ENCODE data around the gene FNIP1. TPM values are rescaled to one million over a fixed set of nuclear protein-coding genes. Genes with fewer than 3 reads are reported as not detected.

FNIP1 gene
- total and polyA plus RNA-seq, 2 of the 13 experiments (the other 11 are each of a cell fraction or from before 2014, with no cell fraction given), result 10.9 to 29.3 TPM

DNA sequence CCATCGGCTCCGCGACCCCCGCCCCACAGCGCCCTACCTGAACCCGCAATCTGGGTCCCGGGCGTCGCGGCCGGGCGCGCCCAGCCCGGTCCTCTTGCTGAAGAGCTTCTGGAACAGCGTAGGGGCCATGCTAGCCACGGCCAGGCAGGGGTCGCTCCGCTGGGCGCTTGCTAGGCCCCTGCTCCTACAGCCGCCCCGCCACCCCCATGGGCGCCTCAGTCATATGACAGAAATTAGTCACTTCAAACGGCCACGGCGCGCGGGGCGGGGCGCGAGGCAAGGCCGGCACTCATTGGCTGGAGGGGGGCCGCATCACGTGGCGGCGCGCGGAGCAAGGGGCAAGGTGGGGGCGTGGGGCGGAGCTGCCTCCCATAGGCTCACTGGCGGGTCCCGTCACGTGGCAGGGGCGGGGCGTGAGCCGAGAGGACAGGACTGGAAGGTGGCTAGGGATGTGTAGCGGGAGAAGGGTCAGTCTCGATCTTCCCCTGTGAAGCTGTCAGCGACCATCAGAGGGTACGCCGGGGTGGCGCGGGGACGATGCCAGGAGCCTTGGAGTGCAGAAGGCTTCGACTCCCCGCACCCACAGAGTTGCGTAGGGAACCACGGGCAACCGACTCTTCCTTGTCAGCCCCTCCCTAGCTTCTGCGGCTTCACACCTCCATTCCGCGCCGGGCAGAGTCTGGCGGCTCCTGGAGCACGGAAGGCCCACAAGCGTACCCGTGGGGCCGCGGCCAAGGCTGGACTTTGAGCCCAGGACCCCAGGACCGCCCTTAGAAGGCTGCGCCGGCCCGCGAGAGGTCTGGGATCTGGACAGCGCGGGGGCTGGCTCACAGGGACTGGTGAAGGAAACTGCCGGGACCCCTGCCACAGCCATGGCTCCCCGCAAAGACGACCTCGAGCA lies at the start of gene FNIP1 (continued):
- TF ChIP-seq PHF5A (CRISPR knock-in tag; IDR thresholded peaks at IDR 0.05; ENCODE audit: low read depth, unreplicated experiment) (peak; percentile 78), HNRNPLL (IDR thresholded peaks at IDR 0.05; ENCODE audit: low read depth, low read length, poor library complexity, severe bottlenecking) (peak; percentile 62), NCOR1 (IDR thresholded peaks at IDR 0.05; ENCODE audit: borderline replicate concordance, low read length) (peak; percentile 59; the same call in 1 of the 2 replicates), NR2F1 (CRISPR knock-in tag; IDR thresholded peaks at IDR 0.05) (peak in 1 of 2 experiments; percentile 43; a peak in 2 of 4 replicates), FOXO1 (CRISPR knock-in tag; IDR thresholded peaks at IDR 0.05) (no peak), GPN1 (CRISPR knock-in tag; IDR thresholded peaks at IDR 0.05; ENCODE audit: borderline replicate concordance) (no peak), SALL1 (CRISPR knock-in tag; IDR thresholded peaks at IDR 0.05) (peak; percentile 93), KDM5A (IDR thresholded peaks at IDR 0.05; ENCODE audit: borderline replicate concordance, low read length) (0 out of 2 replicates have a peak, but pooled peaks have one; percentile 10), ZNF672 (CRISPR knock-in tag; IDR thresholded peaks at IDR 0.05) (no peak), ZNF333 (CRISPR knock-in tag; IDR thresholded peaks at IDR 0.05; ENCODE audit: borderline replicate concordance) (peak; percentile 48; the same call in 1 of the 2 replicates), NFIB (CRISPR knock-in tag; IDR thresholded peaks at IDR 0.05; ENCODE audit: borderline replicate concordance) (no peak), ZNF724P (CRISPR knock-in tag; IDR thresholded peaks at IDR 0.05; ENCODE audit: borderline replicate concordance) (peak; percentile 49; the same call in 1 of the 2 replicates), CEBPG (CRISPR knock-in tag; IDR thresholded peaks at IDR 0.05) (peak; percentile 17; the same call in 1 of the 2 replicates), KDM1A (CRISPR knock-in tag; IDR thresholded peaks at IDR 0.05) (no peak; the same call in 1 of the 2 replicates), RELA (CRISPR knock-in tag; IDR thresholded peaks at IDR 0.05) (peak; percentile 49), ZNF709 (CRISPR knock-in tag; IDR thresholded peaks at IDR 0.05) (peak; percentile 76), ZNF607 (CRISPR knock-in tag; IDR thresholded peaks at IDR 0.05; ENCODE audit: borderline replicate concordance) (peak; percentile 95), ZNF383 (CRISPR knock-in tag; IDR thresholded peaks at IDR 0.05; ENCODE audit: borderline replicate concordance) (0 out of 2 replicates have a peak, but pooled peaks have one; percentile 74), NCOA2 (CRISPR knock-in tag; IDR thresholded peaks at IDR 0.05) (peak; percentile 8), ZNF235 (CRISPR knock-in tag; IDR thresholded peaks at IDR 0.05; ENCODE audit: borderline replicate concordance) (0 out of 2 replicates have a peak, but pooled peaks have one; percentile 19), ZNF451 (CRISPR knock-in tag; IDR thresholded peaks at IDR 0.05) (no peak)
- TF ChIP-seq, protein P1, sequence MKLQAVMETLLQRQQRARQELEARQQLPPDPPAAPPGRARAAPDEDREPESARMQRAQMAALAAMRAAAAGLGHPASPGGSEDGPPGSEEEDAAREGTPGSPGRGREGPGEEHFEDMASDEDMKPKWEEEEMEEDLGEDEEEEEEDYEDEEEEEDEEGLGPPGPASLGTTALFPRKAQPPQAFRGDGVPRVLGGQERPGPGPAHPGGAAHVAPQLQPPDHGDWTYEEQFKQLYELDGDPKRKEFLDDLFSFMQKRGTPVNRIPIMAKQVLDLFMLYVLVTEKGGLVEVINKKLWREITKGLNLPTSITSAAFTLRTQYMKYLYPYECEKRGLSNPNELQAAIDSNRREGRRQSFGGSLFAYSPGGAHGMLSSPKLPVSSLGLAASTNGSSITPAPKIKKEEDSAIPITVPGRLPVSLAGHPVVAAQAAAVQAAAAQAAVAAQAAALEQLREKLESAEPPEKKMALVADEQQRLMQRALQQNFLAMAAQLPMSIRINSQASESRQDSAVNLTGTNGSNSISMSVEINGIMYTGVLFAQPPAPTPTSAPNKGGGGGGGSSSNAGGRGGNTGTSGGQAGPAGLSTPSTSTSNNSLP (IDR thresholded peaks at IDR 0.05; ENCODE audit: low read depth, low read length), result no peak
- TF ChIP-seq, protein P2, sequence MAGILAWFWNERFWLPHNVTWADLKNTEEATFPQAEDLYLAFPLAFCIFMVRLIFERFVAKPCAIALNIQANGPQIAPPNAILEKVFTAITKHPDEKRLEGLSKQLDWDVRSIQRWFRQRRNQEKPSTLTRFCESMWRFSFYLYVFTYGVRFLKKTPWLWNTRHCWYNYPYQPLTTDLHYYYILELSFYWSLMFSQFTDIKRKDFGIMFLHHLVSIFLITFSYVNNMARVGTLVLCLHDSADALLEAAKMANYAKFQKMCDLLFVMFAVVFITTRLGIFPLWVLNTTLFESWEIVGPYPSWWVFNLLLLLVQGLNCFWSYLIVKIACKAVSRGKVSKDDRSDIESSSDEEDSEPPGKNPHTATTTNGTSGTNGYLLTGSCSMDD (CRISPR knock-in tag; IDR thresholded peaks at IDR 0.05), result no peak
- TF ChIP-seq, protein P3, sequence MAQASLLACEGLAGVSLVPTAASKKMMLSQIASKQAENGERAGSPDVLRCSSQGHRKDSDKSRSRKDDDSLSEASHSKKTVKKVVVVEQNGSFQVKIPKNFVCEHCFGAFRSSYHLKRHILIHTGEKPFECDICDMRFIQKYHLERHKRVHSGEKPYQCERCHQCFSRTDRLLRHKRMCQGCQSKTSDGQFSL (CRISPR knock-in tag; IDR thresholded peaks at IDR 0.05), result peak; percentile 64
- TF ChIP-seq, protein P4, sequence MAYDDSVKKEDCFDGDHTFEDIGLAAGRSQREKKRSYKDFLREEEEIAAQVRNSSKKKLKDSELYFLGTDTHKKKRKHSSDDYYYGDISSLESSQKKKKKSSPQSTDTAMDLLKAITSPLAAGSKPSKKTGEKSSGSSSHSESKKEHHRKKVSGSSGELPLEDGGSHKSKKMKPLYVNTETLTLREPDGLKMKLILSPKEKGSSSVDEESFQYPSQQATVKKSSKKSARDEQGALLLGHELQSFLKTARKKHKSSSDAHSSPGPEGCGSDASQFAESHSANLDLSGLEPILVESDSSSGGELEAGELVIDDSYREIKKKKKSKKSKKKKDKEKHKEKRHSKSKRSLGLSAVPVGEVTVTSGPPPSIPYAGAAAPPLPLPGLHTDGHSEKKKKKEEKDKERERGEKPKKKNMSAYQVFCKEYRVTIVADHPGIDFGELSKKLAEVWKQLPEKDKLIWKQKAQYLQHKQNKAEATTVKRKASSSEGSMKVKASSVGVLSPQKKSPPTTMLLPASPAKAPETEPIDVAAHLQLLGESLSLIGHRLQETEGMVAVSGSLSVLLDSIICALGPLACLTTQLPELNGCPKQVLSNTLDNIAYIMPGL (CRISPR knock-in tag; IDR thresholded peaks at IDR 0.05; ENCODE audit: borderline replicate concordance in 1 of 2, low read depth in 1 of 2), result peak; percentile 22 to 93; a peak in 3 of 4 replicates

Data from HepG2 (cell line).